AG09309 (cell line): ENCODE results near the gene RNMT.

Experiments used
- DNase-seq: peaks from one replicate; pipeline ENCODE4 v3.0.0-alpha.2; 2010; ENCODE audit warnings: low read depth
- H3K4me3 ChIP-seq: 2 replicates; pipeline ENCODE4 v1.5.1; 2011; ENCODE audit warnings: mild to moderate bottlenecking, low read depth, low read length, moderate library complexity; ENCODE audit not compliant: control insufficient read depth
- CTCF ChIP-seq: IDR thresholded peaks from 2 replicates; pipeline ENCODE4 v1.5.1; 2011; ENCODE audit warnings: mild to moderate bottlenecking, low read depth, low read length, inconsistent platforms; ENCODE audit not compliant: insufficient read depth, control insufficient read depth; ENCODE audit errors: missing control alignments

The RNMT gene

GRCh38 chr18:13800505-13801259, 74.2 kb downstream of the RNMT start:
- TF ChIP-seq CTCF: peak; percentile 27
- no peak for DNase-seq
- no peak overlapping the region for H3K4me3 ChIP-seq

- H3K4me3 ChIP-seq: no peak overlapping the region
- DNase-seq: no peak
- TF ChIP-seq CTCF: no peak
Observed at GRCh38 chr18:13801260-13801601, 74.8 kb downstream of the RNMT start.

- no peak for TF ChIP-seq CTCF
- no peak for DNase-seq
- H3K4me3 ChIP-seq: no peak overlapping the region
Observed at GRCh38 chr18:13804305-13804704, 77.8 kb downstream of the RNMT start.

- no peak for DNase-seq
- H3K4me3 ChIP-seq: no peak overlapping the region
- TF ChIP-seq CTCF: no peak
Observed at GRCh38 chr18:13808294-13809042, 82.0 kb downstream of the RNMT start.

- DNase-seq: no peak
- no peak overlapping the region for H3K4me3 ChIP-seq
- no peak for TF ChIP-seq CTCF
Observed at GRCh38 chr18:13809043-13809430, 82.6 kb downstream of the RNMT start.

- no peak for TF ChIP-seq CTCF
- H3K4me3 ChIP-seq: no peak overlapping the region
- no peak for DNase-seq
Observed at GRCh38 chr18:13809531-13810255, 83.2 kb downstream of the RNMT start.
